Psoas muscle (tissue), 8 donors: Measurements from ENCODE around the gene MYO15B. TPM values are rescaled to one million over a fixed set of nuclear protein-coding genes. Genes with fewer than 3 reads are reported as not detected.

Experiments
- ATAC-seq, 4 donors: fragments of 200-7000 bp; cut with Tn5 transposase; one replicate each; pipeline ENCODE4 v1.9.1; 2020; ENCODE audit warnings: moderate library complexity in 3 of 4, mild to moderate bottlenecking in 2 of 4
- DNase-seq, 2 donors: peaks; one replicate each; pipeline ENCODE4 v3.0.0-alpha.2; 2020
- H3K27ac ChIP-seq: fragments of 200-600 bp; one replicate; pipeline ENCODE4 v1.8.0; 2022
- H3K27me3 ChIP-seq, 3 donors: fragments of 200-600 bp in 1 of 3; one replicate each; pipeline versions ENCODE4 v1.6.1 to v1.8.0; 2013 to 2022; ENCODE audit warnings: low read length in 2 of 3, mild to moderate bottlenecking in 2 of 3, moderate library complexity in 1 of 3; ENCODE audit not compliant: insufficient read depth in 3 of 3
- H3K36me3 ChIP-seq, 2 donors: fragments of 200-600 bp in 1 of 2; one replicate each; pipeline versions ENCODE4 v1.6.1 to v1.8.0; 2013 to 2022; ENCODE audit warnings: low read depth in 1 of 2, mild to moderate bottlenecking in 1 of 2, moderate library complexity in 1 of 2; ENCODE audit not compliant: insufficient read depth in 1 of 2
- H3K4me1 ChIP-seq: fragments of 200-600 bp; one replicate; pipeline ENCODE4 v1.8.0; 2022
- H3K4me3 ChIP-seq: fragments of 200-600 bp; one replicate; pipeline ENCODE4 v1.8.0; 2022; ENCODE audit warnings: mild to moderate bottlenecking
- H3K9me3 ChIP-seq: fragments of 200-600 bp; one replicate; pipeline ENCODE4 v1.8.0; 2022
- CTCF ChIP-seq: fragments of 200-600 bp; IDR thresholded peaks from one replicate; pipeline ENCODE4 v1.8.0; 2022; ENCODE audit warnings: antibody characterized with exemption
- WGBS, 3 donors: extraction: QIAGEN DNeasy Blood & Tissue Kit; methylation state at CpG; one replicate each; pipeline versions ENCODE4 v1.1.6 to v1.1.7; 2013; 5-methylcytosine and 5-hydroxymethylcytosine counted together
- intact Hi-C, 2 donors: fragments of 100-400 bp; cut with DNase I; formaldehyde crosslinking; loops; one replicate each; pipeline versions ENCODE4 v1.11.0 to v1.14.2; 2022
- polyA plus RNA-seq, 3 donors: library from polyadenylated mRNA; stranded (reverse); fragments of 200-250 nt; gene quantifications; one replicate each; pipeline ENCODE4 v1.2.3, GENCODE V29; 2013
- total RNA-seq, 4 donors: library from RNA; stranded (reverse); fragmentation: NEBNext Ultra II Directional in 2 of 4; extraction: Animal tissue kit (Norgen Biotek cat#: 25700) in 2 of 4; gene quantifications; one replicate each; pipeline versions ENCODE4 v1.2.1 to v1.2.4, GENCODE V29; 2021 to 2023
- donor health status: healthy with polysubstance abuse.
- donor health status: DM: no; HTN: no; CAD: no; lungs with moderate emphysema.
- donor health status: Bipolar disorder and iron deficiency.
- donor health status: healthy.
- donor health status: DM: yes; HTN: yes; CAD: no.
- donor health status: DM: no; HTN: no; CAD: no.
- donor health status: DM: no; HTN: no; CAD: no.
- donor health status: DM: yes; HTN: yes; CAD: no.

MYO15B gene
- total and polyA plus RNA-seq, 7 donors: 5.2 to 28.2 (median 16.7) TPM

- no peak overlapping the region for H3K4me3 ChIP-seq
- peak; percentile 10 to 26 for DNase-seq
- no peaks in the 10 kb centered on the region for H3K4me1 ChIP-seq
- H3K36me3 ChIP-seq: no peaks in the 10 kb centered on the region
- ATAC-seq: no peak
- no peak overlapping the region for H3K27ac ChIP-seq
- intact Hi-C loops: no loop called here
- TF ChIP-seq CTCF: no peak
- WGBS, 3 donors: 79 to 86% (median 84%) methylated on average over 13 to 16 of the region's 16 CpGs
- no peaks in the 10 kb centered on the region for H3K9me3 ChIP-seq
- no peaks in the 10 kb centered on the region for H3K27me3 ChIP-seq
Observed at GRCh38 chr17:75605790-75606189, 18.2 kb downstream of the MYO15B start.

- no peak for ATAC-seq
- TF ChIP-seq CTCF: no peak
- no peak overlapping the region for H3K27ac ChIP-seq
- H3K4me1 ChIP-seq: no peaks in the 10 kb centered on the region
- no peaks in the 10 kb centered on the region for H3K27me3 ChIP-seq
- 74 to 85% (median 79%) methylated on average over 5 of the region's 5 CpGs for WGBS, 3 donors
- no peaks in the 10 kb centered on the region for H3K9me3 ChIP-seq
- intact Hi-C loops: no loop called here
- H3K36me3 ChIP-seq: peaks cover 0 to 4% of the 10 kb centered on the region in 2 donors
- DNase-seq: no peak
- no peak overlapping the region for H3K4me3 ChIP-seq
Observed at GRCh38 chr17:75607086-75607485, 19.5 kb downstream of the MYO15B start.

- intact Hi-C loops: no loop called here
- Histone ChIP-seq H3K27ac (no peak overlapping the region), H3K36me3 (peaks cover 0 to 22% of the 10 kb centered on the region in 2 donors), H3K27me3 (no peaks in the 10 kb centered on the region), H3K4me3 (no peak overlapping the region), H3K9me3 (no peaks in the 10 kb centered on the region), H3K4me1 (no peaks in the 10 kb centered on the region)
- WGBS, 3 donors: 82 to 91% (median 87%) methylated on average over 23 to 25 of the region's 25 CpGs
- ATAC-seq (no peak), DNase-seq (peak in 1 of 2 donors; percentile 26)
- TF ChIP-seq CTCF: no peak
Observed at GRCh38 chr17:75610103-75610984, 22.7 kb downstream of the MYO15B start.

- WGBS, 3 donors: 87 to 90% (median 88%) methylated on average over 20 of the region's 20 CpGs
- Histone ChIP-seq H3K9me3 (no peaks in the 10 kb centered on the region), H3K4me3 (no peak overlapping the region), H3K27ac (no peak overlapping the region), H3K4me1 (no peaks in the 10 kb centered on the region), H3K36me3 (peaks cover 0 to 28% of the 10 kb centered on the region in 2 donors), H3K27me3 (no peaks in the 10 kb centered on the region)
- no peak for DNase-seq
- ATAC-seq: no peak
- TF ChIP-seq CTCF: no peak
- intact Hi-C loops: no loop called here
Observed at GRCh38 chr17:75611851-75612429, 24.3 kb downstream of the MYO15B start.
